GM12878 (cell line): Measurements from ENCODE around the gene ARHGAP19. TPM values are rescaled to one million over a fixed set of nuclear protein-coding genes. Genes with fewer than 3 reads are reported as not detected.
"Not testable (repeated sequence)": the region's sequence is repeated elsewhere in the genome, so short reads cannot be mapped to it uniquely, and the experiment has no call there.

Source experiments
- ATAC-seq: fragments of 200-7000 bp; cut with Tn5 transposase; 3 replicates; pipeline ENCODE4 v1.9.1; 2020; ENCODE audit warnings: mild to moderate bottlenecking, moderate library complexity
- BruUV-seq: library from RNA; stranded (reverse); fragments of 400-500 nt; replicated peaks from 2 replicates; lab custom pipeline; 2021; lab: Mats Ljungman, UMichigan
- CTCF ChIA-PET: fragments of 300-600 bp; sonication (Branson Sonifier 250); formaldehyde crosslinking; extraction: SDS; loops from one replicate; lab custom pipeline; 2021; ENCODE audit warnings: inconsistent platforms; lab: Yijun Ruan, JAX
- POLR2A ChIA-PET: fragments of 350-600 bp; formaldehyde crosslinking; extraction: SDS; loops from one replicate; lab custom pipeline; 2021; ENCODE audit warnings: inconsistent platforms; lab: Charles Lee
- RAD21 ChIA-PET: fragments of 300-600 bp; sonication (Branson Sonifier 250); formaldehyde crosslinking; loops from one replicate; lab custom pipeline; 2023; ENCODE audit warnings: antibody characterized with exemption; ENCODE audit not compliant: unreplicated experiment; lab: Charles Lee
- SMC1A ChIA-PET: fragments of 300-600 bp; sonication (Branson Sonifier 250); formaldehyde crosslinking; loops from one replicate; lab custom pipeline; 2023; ENCODE audit not compliant: unreplicated experiment, uncharacterized antibody; lab: Charles Lee
- DNase-seq: peaks from one replicate; pipeline ENCODE4 v3.0.0-alpha.2; 2011; ENCODE audit warnings: low read depth, low spot score
- FAIRE-seq: peaks from 3 replicates; lab custom pipeline; 2011; peaks lifted over from hg19 to GRCh38; lab: Jason Lieb, UNC
- H2AFZ ChIP-seq: 2 replicates; pipeline ENCODE4 v1.6.0; 2011; ENCODE audit warnings: low read depth, low read length, control low read depth; ENCODE audit not compliant: control insufficient read depth
- H3K27ac ChIP-seq: 2 replicates; pipeline ENCODE4 v1.5.1; 2011; ENCODE audit warnings: control low read depth; ENCODE audit not compliant: control insufficient read depth, insufficient read depth
- H3K27me3 ChIP-seq, 2 experiments: replicated peaks in 1 of 2; 2 replicates each; pipeline versions ENCODE4 v1.6.0 to v1.6.1; 2011; ENCODE audit warnings: low read length in 1 of 2; ENCODE audit not compliant: control insufficient read depth in 2 of 2, insufficient read depth in 2 of 2
- H3K36me3 ChIP-seq, 2 experiments: 2 replicates each; pipeline ENCODE4 v1.5.1; 2011; ENCODE audit warnings: low read length in 1 of 2; ENCODE audit not compliant: control insufficient read depth in 2 of 2, insufficient read depth in 2 of 2
- H3K4me1 ChIP-seq: 2 replicates; pipeline ENCODE4 v1.6.1; 2011; ENCODE audit warnings: mild to moderate bottlenecking, low read length, moderate library complexity, mixed read lengths; ENCODE audit not compliant: control insufficient read depth, insufficient read depth
- H3K4me2 ChIP-seq: 2 replicates; pipeline ENCODE4 v1.6.0; 2011; ENCODE audit warnings: control low read depth; ENCODE audit not compliant: control insufficient read depth, insufficient read depth
- H3K4me3 ChIP-seq: fragments of 200-600 bp; sonication (generic); 2 replicates; pipeline ENCODE4 v1.5.1; 2016
- H3K79me2 ChIP-seq: 2 replicates; pipeline ENCODE4 v1.6.0; 2011; ENCODE audit warnings: low read length; ENCODE audit not compliant: control insufficient read depth, insufficient read depth
- H3K9ac ChIP-seq: 2 replicates; pipeline ENCODE4 v1.8.0; 2011; ENCODE audit warnings: low read length, control low read depth, mixed read lengths; ENCODE audit not compliant: control insufficient read depth, insufficient read depth
- H3K9me3 ChIP-seq: replicated peaks from 3 replicates; pipeline ENCODE4 v1.5.1; 2011; ENCODE audit warnings: mild to moderate bottlenecking, low read length; ENCODE audit not compliant: control insufficient read depth, insufficient read depth
- H4K20me1 ChIP-seq: 2 replicates; pipeline ENCODE4 v1.6.0; 2011; ENCODE audit not compliant: control insufficient read depth, insufficient read depth
- PRDM15 ChIP-seq: fragments of 450-650 bp; formaldehyde crosslinking; IDR thresholded peaks from 2 replicates; pipeline ENCODE4 v1.4.0; 2020; ENCODE audit warnings: mild to moderate bottlenecking, moderate library complexity
- ZBTB40 ChIP-seq: fragments of 450-650 bp; IDR thresholded peaks from 2 replicates; pipeline ENCODE4 v1.6.1; 2016; ENCODE audit warnings: mild to moderate bottlenecking, moderate library complexity, borderline replicate concordance
- WGBS: methylation state at CpG from one replicate; pipeline ENCODE4 v1.1.6; 2016; ENCODE audit warnings: low lambda C conversion rate; ENCODE audit not compliant: insufficient replicate concordance, insufficient coverage; ENCODE audit errors: missing lambda C conversion rate; 5-methylcytosine and 5-hydroxymethylcytosine counted together
- in situ Hi-C: fragments of 300-500 bp; cut with MboI; formaldehyde crosslinking; loops from 9 replicates; pipeline ENCODE4 v1.14.3; 2018; ENCODE audit warnings: mixed read lengths
- intact Hi-C: fragments of 100-400 bp; cut with micrococcal nuclease; formaldehyde crosslinking; loops from one replicate; pipeline ENCODE4 v1.14.2; 2022; ENCODE audit not compliant: unreplicated experiment
- polyA plus RNA-seq, 11 experiments: library from polyadenylated mRNA; depleted of rRNA in 4 of 11; unstranded in 6 of 11; stranded (reverse) in 5 of 11; fragments of >200 nt; fragmentation: Nextera tagmentation in 4 of 11; fragmentation: Illumina TruSeq in 1 of 11; extraction: Ambion mirVana in 4 of 11; extraction: Trizol in 1 of 11; gene quantifications; 1 replicate in 1 of 11; 2 replicates in 10 of 11; pipeline versions ENCODE4 v1.2.1 to v1.2.3, GENCODE V29; 2011 to 2016; ENCODE audit warnings: inconsistent platforms in 2 of 11, missing spikeins in 2 of 11, low read depth in 1 of 11
- total RNA-seq, 4 experiments: library from RNA; depleted of rRNA in 3 of 4; stranded (reverse); fragments of >200 nt in 3 of 4; fragmentation: Illumina TruSeq in 1 of 4; extraction: Trizol in 1 of 4; gene quantifications; 2 replicates each; pipeline versions ENCODE4 v1.2.1 to v1.2.3, GENCODE V29; 2013 to 2021

The ARHGAP19 gene
- total and polyA plus RNA-seq, 10 of the 15 experiments (the other 5 are each of a cell fraction or from before 2014, with no cell fraction given) = 13.3 to 40.7 (median 22.6) TPM

GRCh38 chr10:97291357-97292096 is 910 bp downstream of the ARHGAP19 start:
- no peak; the same call in 2 of the 3 replicates for ATAC-seq
- no TSS peak for BruUV-seq
- no peaks in the 10 kb centered on the region for H3K9me3 ChIP-seq
- peak overlapping the region; percentile 72 for H3K4me2 ChIP-seq
- H4K20me1 ChIP-seq = no peaks in the 10 kb centered on the region
- H3K4me3 ChIP-seq = peak overlapping the region; percentile 90
- CTCF ChIA-PET = interaction anchor here (0.9 to 4.0 kb wide), 3 partner anchors 13 to 290 kb away, joined by 3 to 22 read pairs (median 4); no protein-coding TSS in a partner anchor
- in situ Hi-C loops = no loop called here
- no peak for FAIRE-seq
- no peak for DNase-seq
- H3K36me3 ChIP-seq = no peaks in the 10 kb centered on the region
- RAD21 ChIA-PET = no interaction called here
- SMC1A ChIA-PET = interaction anchor here (1.3 to 1.9 kb wide), 2 partner anchors 10 to 13 kb away, joined by 3 to 7 read pairs; no protein-coding TSS in a partner anchor
- no peaks in the 10 kb centered on the region; the same call in 1 of the 2 replicates for H3K4me1 ChIP-seq
- peak overlapping the region; percentile 60 for H3K27ac ChIP-seq
- POLR2A ChIA-PET = interaction anchor here (0.5 to 1.5 kb wide), 2 partner anchors 14 to 42 kb away, joined by 4 to 5 read pairs; no protein-coding TSS in a partner anchor
- no peaks in the 10 kb centered on the region for H3K27me3 ChIP-seq
- peaks cover 27% of the 10 kb centered on the region for H3K79me2 ChIP-seq
- WGBS = 50% methylated on average over 25 of the region's 25 CpGs
- intact Hi-C loops = loop anchor here (1.0 to 5.0 kb wide), 2 partner anchors 41 to 207 kb away; partner anchors contain the start of genes FRAT2, MMS19 and UBTD1
- H3K9ac ChIP-seq = peak overlapping the region; percentile 87
- H2AFZ ChIP-seq = peak overlapping the region; percentile 92
- TF ChIP-seq ZBTB40 (0 out of 2 replicates have a peak, but pooled peaks have one; percentile 16), PRDM15 (CRISPR knock-in tag) (no peak)
- TF ChIP-seq, all 136 proteins: peak for 1

GRCh38 chr10:97290576-97291356 is 1.7 kb downstream of the ARHGAP19 start:
- 98% methylated on average over 17 of the region's 17 CpGs for WGBS
- H3K27ac ChIP-seq, H3K36me3 ChIP-seq, H3K27me3 ChIP-seq, BruUV-seq, in situ Hi-C loops, DNase-seq, H3K4me3 ChIP-seq, ATAC-seq, H4K20me1 ChIP-seq, H2AFZ ChIP-seq, H3K9me3 ChIP-seq, RAD21 ChIA-PET, POLR2A ChIA-PET, FAIRE-seq, H3K9ac ChIP-seq, H3K4me1 ChIP-seq: not testable (repeated sequence)
- intact Hi-C loops = loop anchor here (5.0 kb wide), 1 partner anchor 42 kb away; the partner anchor contains the start of gene FRAT2
- H3K4me2 ChIP-seq = peak overlapping the region; percentile 72
- ChIA-PET CTCF (interaction anchor here (0.9 to 4.0 kb wide), 3 partner anchors 13 to 291 kb away, joined by 3 to 22 read pairs (median 4); no protein-coding TSS in a partner anchor), SMC1A (interaction anchor here (0.8 kb wide), 1 partner anchor 12 kb away, joined by 3 read pairs; no protein-coding TSS in a partner anchor)
- peaks cover 27% of the 10 kb centered on the region for H3K79me2 ChIP-seq
